Tibial nerve (tissue), 3 donors: Measurements from ENCODE around the gene UMAD1.

Experiments
- CTCF ChIP-seq, 5 experiments: fragments of 200-600 bp in 3 of 5; fragments of 450-650 bp in 2 of 5; sonication (generic) in 3 of 5; IDR thresholded peaks; one replicate each; pipeline ENCODE4 v1.5.1; 2016 to 2019; ENCODE audit warnings: antibody characterized with exemption in 5 of 5, mild to moderate bottlenecking in 3 of 5, moderate library complexity in 2 of 5
- POLR2A ChIP-seq, 2 donors: fragments of 450-650 bp; IDR thresholded peaks; one replicate each; pipeline ENCODE4 v1.6.1; 2017; ENCODE audit warnings: antibody characterized with exemption in 2 of 2, mild to moderate bottlenecking in 2 of 2, moderate library complexity in 2 of 2

- TF ChIP-seq CTCF (IDR thresholded peaks at IDR 0.05) (no peak), POLR2A (IDR thresholded peaks at IDR 0.05) (no peak)
These were observed 154.7 kb downstream of the UMAD1 start for GRCh38 chr7:7795203-7795602.
